A549 (cell line): Measurements from ENCODE around the gene SHKBP1. TPM values are rescaled to one million over a fixed set of nuclear protein-coding genes. Genes with fewer than 3 reads are reported as not detected.

ENCODE experiments used
- ATAC-seq, 2 experiments: fragments of 200-7000 bp in 1 of 2; fragments of >200 bp in 1 of 2; cut with Nextera tagmentation in 1 of 2; cut with Tn5 transposase in 1 of 2; 3 replicates each; pipeline versions ENCODE4 v1.8.0 to v1.9.1; 2018 to 2020; ENCODE audit warnings: mild to moderate bottlenecking in 1 of 2, moderate library complexity in 1 of 2
- CTCF ChIA-PET: fragments of 300-600 bp; sonication (Branson Sonifier 250); formaldehyde crosslinking; extraction: SDS; loops from one replicate; lab custom pipeline; 2021; ENCODE audit warnings: antibody characterized with exemption, inconsistent platforms; lab: Yijun Ruan, JAX
- POLR2A ChIA-PET: fragments of 350-600 bp; formaldehyde crosslinking; extraction: SDS; loops from one replicate; lab custom pipeline; 2021; ENCODE audit warnings: antibody characterized with exemption, inconsistent platforms; lab: Yijun Ruan, JAX
- DNase-seq, 2 experiments: peaks; one replicate each; pipeline versions ENCODE4 v3.0.0 to v3.0.0-alpha.2; 2011 to 2016; ENCODE audit warnings: low read depth in 1 of 2, low spot score in 1 of 2
- FAIRE-seq: peaks from 2 replicates; lab custom pipeline; 2011; peaks lifted over from hg19 to GRCh38; lab: Jason Lieb, UNC
- H3K27ac ChIP-seq, 2 experiments: fragments of >200 bp; sonication (Bioruptor Twin); formaldehyde crosslinking; 3 replicates each; pipeline ENCODE4 v1.5.1; 2016 to 2017
- H3K4me1 ChIP-seq: fragments of >200 bp; sonication (Bioruptor Twin); formaldehyde crosslinking; 3 replicates; pipeline ENCODE4 v1.6.1; 2016
- H3K4me2 ChIP-seq: fragments of >200 bp; sonication (Bioruptor Twin); formaldehyde crosslinking; 3 replicates; pipeline ENCODE4 v1.6.1; 2016
- H3K4me3 ChIP-seq: fragments of >200 bp; sonication (Bioruptor Twin); formaldehyde crosslinking; 3 replicates; pipeline ENCODE4 v1.5.1; 2016
- H3K9me3 ChIP-seq: fragments of >200 bp; sonication (Bioruptor Twin); formaldehyde crosslinking; 3 replicates; pipeline ENCODE4 v1.6.1; 2016
- CEBPB ChIP-seq, 2 experiments: fragments of >200 bp in 1 of 2; sonication (Bioruptor Twin) in 1 of 2; formaldehyde crosslinking in 1 of 2; IDR thresholded peaks; 2 replicates each; pipeline ENCODE4 v1.6.1; 2012 to 2016
- EHF ChIP-seq: fragments of 250-450 bp; sonication (Bioruptor Pico); IDR thresholded peaks from 2 replicates; pipeline ENCODE4 v1.5.0; 2020; ENCODE audit warnings: mild to moderate bottlenecking
- ESRRA ChIP-seq: fragments of 150-350 bp; IDR thresholded peaks from 2 replicates; pipeline ENCODE4 v1.6.1; 2014; ENCODE audit warnings: mild to moderate bottlenecking, low read length, borderline replicate concordance
- FOSL2 ChIP-seq, 2 experiments: fragments of 450-650 bp in 1 of 2; fragments of >200 bp in 1 of 2; sonication (Bioruptor Twin) in 1 of 2; formaldehyde crosslinking; IDR thresholded peaks; 2 replicates each; pipeline versions ENCODE4 v1.5.0 to v1.6.1; 2016 to 2020; ENCODE audit warnings: mild to moderate bottlenecking in 1 of 2, moderate library complexity in 1 of 2
- FOXS1 ChIP-seq: fragments of 250-450 bp; sonication (Bioruptor Pico); IDR thresholded peaks from 2 replicates; pipeline ENCODE4 v1.5.0; 2020; ENCODE audit warnings: mild to moderate bottlenecking, moderate library complexity
- GATA3 ChIP-seq: IDR thresholded peaks from 2 replicates; pipeline ENCODE4 v1.6.1; 2012; ENCODE audit warnings: borderline replicate concordance
- HDAC2 ChIP-seq: fragments of 200-600 bp; sonication (generic); IDR thresholded peaks from 2 replicates; pipeline ENCODE4 v1.6.1; 2016
- HEYL ChIP-seq: fragments of 250-450 bp; sonication (Bioruptor Pico); IDR thresholded peaks from 2 replicates; pipeline ENCODE4 v1.8.0; 2021; ENCODE audit warnings: mild to moderate bottlenecking, moderate library complexity
- HOXA7 ChIP-seq: fragments of 250-450 bp; sonication (Bioruptor Pico); IDR thresholded peaks from 2 replicates; pipeline ENCODE4 v1.5.0; 2020; ENCODE audit warnings: mild to moderate bottlenecking, moderate library complexity
- HOXB13 ChIP-seq: fragments of 250-450 bp; sonication (Bioruptor Pico); IDR thresholded peaks from 2 replicates; pipeline ENCODE4 v1.5.0; 2020; ENCODE audit warnings: low read depth, mild to moderate bottlenecking, moderate library complexity
- HOXB5 ChIP-seq: fragments of 250-450 bp; sonication (Bioruptor Pico); IDR thresholded peaks from 2 replicates; pipeline ENCODE4 v1.5.0; 2020; ENCODE audit warnings: mild to moderate bottlenecking, moderate library complexity
- KDM1A ChIP-seq: fragments of 200-600 bp; sonication (generic); IDR thresholded peaks from 2 replicates; pipeline ENCODE4 v1.6.1; 2016; ENCODE audit warnings: low read depth, mild to moderate bottlenecking
- MAFK ChIP-seq: fragments of 450-650 bp; IDR thresholded peaks from 2 replicates; pipeline ENCODE4 v1.6.1; 2014; ENCODE audit not compliant: partially characterized antibody
- PHF8 ChIP-seq: fragments of 200-600 bp; sonication (generic); IDR thresholded peaks from 2 replicates; pipeline ENCODE4 v1.6.1; 2016; ENCODE audit warnings: low read depth, mild to moderate bottlenecking, antibody characterized with exemption, moderate library complexity, borderline replicate concordance
- RARB ChIP-seq: fragments of 250-450 bp; sonication (Bioruptor Pico); IDR thresholded peaks from 2 replicates; pipeline ENCODE4 v1.8.0; 2021; ENCODE audit warnings: mild to moderate bottlenecking, moderate library complexity
- RCOR1 ChIP-seq: fragments of 150-350 bp; IDR thresholded peaks from 2 replicates; pipeline ENCODE4 v1.6.1; 2014; ENCODE audit warnings: antibody characterized with exemption, low read length, low read depth
- SMC3 ChIP-seq: fragments of >200 bp; sonication (Bioruptor Twin); formaldehyde crosslinking; IDR thresholded peaks from 3 replicates; pipeline ENCODE4 v1.6.1; 2018; ENCODE audit warnings: inconsistent platforms
- SREBF2 ChIP-seq: fragments of 450-650 bp; IDR thresholded peaks from 2 replicates; pipeline ENCODE4 v1.6.1; 2014; ENCODE audit warnings: mild to moderate bottlenecking, moderate library complexity
- ZSCAN20 ChIP-seq: fragments of 250-450 bp; sonication (Bioruptor Pico); IDR thresholded peaks from 2 replicates; pipeline ENCODE4 v1.8.0; 2022; ENCODE audit warnings: mild to moderate bottlenecking, moderate library complexity
- WGBS: methylation state at CpG from one replicate; pipeline ENCODE4 v1.1.6; 2017; ENCODE audit errors: missing lambda C conversion rate; 5-methylcytosine and 5-hydroxymethylcytosine counted together
- polyA plus RNA-seq, 4 experiments: library from polyadenylated mRNA; depleted of rRNA in 3 of 4; stranded (reverse); fragments of >200 nt; fragmentation: RNase III in 1 of 4; extraction: RNeasy Plus Mini Kit Qiagen cat#74134 plus additional on column Dnase treatment in 1 of 4; gene quantifications; 2 replicates in 3 of 4; 3 replicates in 1 of 4; pipeline ENCODE4 v1.2.3, GENCODE V29; 2011 to 2017
- TF ChIP-seq, protein P1 (sequence below): fragments of 450-650 bp; IDR thresholded peaks from 2 replicates; pipeline ENCODE4 v1.6.1; 2014; ENCODE audit warnings: antibody characterized with exemption
- TF ChIP-seq, protein P2 (sequence below): fragments of >200 bp; sonication (Bioruptor Twin); formaldehyde crosslinking; IDR thresholded peaks from 2 replicates; pipeline ENCODE4 v1.6.1; 2016

The SHKBP1 gene
- polyA plus RNA-seq, 2 of the 4 experiments (the other 2 are of a cell fraction): 75.2 to 123 TPM

DNA sequence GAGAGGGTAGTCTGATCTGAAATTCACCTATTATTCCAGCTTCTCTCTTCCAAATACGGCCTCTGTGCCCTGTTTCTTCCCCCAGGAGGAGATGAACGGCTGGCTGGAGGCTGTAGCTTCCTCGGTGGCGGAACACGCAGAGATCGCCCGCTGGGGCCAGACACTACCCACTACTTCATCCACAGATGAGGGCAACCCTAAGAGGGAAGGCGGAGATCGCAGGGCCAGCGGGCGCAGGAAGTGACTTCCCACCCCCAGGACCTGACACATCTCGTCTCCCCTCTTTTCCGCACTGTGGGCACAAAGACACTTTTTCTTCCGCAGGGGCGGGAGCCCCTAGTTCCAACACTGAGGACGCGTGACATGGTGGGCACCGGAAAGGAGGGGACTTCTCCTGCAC lies 1.3 kb upstream of the SHKBP1 start:
- Histone ChIP-seq H3K27ac (peak overlapping the region in 1 of 2 experiments; percentile 91; a peak in 2 of 6 replicates), H3K4me3 (no peak overlapping the region), H3K4me2 (no peak overlapping the region), H3K9me3 (no peaks in the 10 kb centered on the region), H3K4me1 (peaks cover 20% of the 10 kb centered on the region)
- TF ChIP-seq HOXB13 (no peak), RCOR1 (no peak), CEBPB (IDR thresholded peaks at IDR 0.05) (no peak), HDAC2 (no peak), HOXB5 (CRISPR knock-in tag) (no peak), HOXA7 (CRISPR knock-in tag) (no peak), RARB (CRISPR knock-in tag) (no peak), PHF8 (no peak), FOXS1 (CRISPR knock-in tag) (no peak), FOSL2 (IDR thresholded peaks at IDR 0.05) (no peak), FOSL2 (CRISPR knock-in tag; IDR thresholded peaks at IDR 0.05) (no peak), SREBF2 (no peak), HEYL (CRISPR knock-in tag) (no peak), ESRRA (no peak), ZSCAN20 (no peak)
- TF ChIP-seq, protein P1, sequence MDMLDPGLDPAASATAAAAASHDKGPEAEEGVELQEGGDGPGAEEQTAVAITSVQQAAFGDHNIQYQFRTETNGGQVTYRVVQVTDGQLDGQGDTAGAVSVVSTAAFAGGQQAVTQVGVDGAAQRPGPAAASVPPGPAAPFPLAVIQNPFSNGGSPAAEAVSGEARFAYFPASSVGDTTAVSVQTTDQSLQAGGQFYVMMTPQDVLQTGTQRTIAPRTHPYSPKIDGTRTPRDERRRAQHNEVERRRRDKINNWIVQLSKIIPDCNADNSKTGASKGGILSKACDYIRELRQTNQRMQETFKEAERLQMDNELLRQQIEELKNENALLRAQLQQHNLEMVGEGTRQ: no peak
- WGBS: 91% methylated on average over 18 of the region's 18 CpGs
- no peak for FAIRE-seq
- CTCF ChIA-PET: interaction anchor here (1.1 to 58.9 kb wide), 7 partner anchors 19 to 111 kb away, joined by 3 to 2247 read pairs (median 6); partner anchors contain the start of gene LTBP4
- POLR2A ChIA-PET: no interaction called here
- no peak for DNase-seq
- ATAC-seq: no peak

DNA sequence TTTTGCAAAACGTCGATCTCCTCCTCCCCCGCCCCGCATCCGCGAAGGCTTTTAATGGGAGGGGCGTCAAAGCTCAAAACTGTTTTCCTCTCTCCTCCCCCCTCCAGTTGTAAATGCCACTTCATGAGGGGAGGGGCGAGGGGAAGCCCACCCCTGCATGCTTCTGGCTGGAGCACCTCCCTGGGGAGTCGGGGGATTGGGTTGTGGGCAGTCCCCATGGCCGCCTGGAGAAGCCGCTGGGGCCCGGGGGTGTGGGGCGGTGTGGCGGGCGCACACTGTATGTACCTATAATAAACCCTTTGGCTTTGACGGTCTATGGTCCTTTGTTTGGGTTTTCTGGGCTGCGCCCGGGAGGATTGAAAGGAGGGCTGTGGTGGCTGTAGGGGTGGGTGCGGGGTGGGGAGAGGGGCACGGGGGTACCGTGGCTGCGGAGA lies 505 bp upstream of the SHKBP1 start:
- H3K4me2 ChIP-seq: peak overlapping the region; percentile 75
- 26% methylated on average over 20 of the region's 22 CpGs for WGBS
- DNase-seq (no peak), ATAC-seq (peak; percentile 31 to 41), FAIRE-seq (no peak)
- CTCF ChIA-PET: interaction anchor here (1.1 to 58.9 kb wide), 5 partner anchors 18 to 112 kb away, joined by 3 to 2247 read pairs (median 6); partner anchors contain the start of gene LTBP4
- POLR2A ChIA-PET: no interaction called here
- H3K27ac ChIP-seq: peak overlapping the region; percentile 85 to 91
- peak overlapping the region; percentile 65 for H3K4me3 ChIP-seq
- TF ChIP-seq SMC3: no peak
- TF ChIP-seq FOSL2 (IDR thresholded peaks at IDR 0.05): no peak
- TF ChIP-seq FOSL2 (CRISPR knock-in tag; IDR thresholded peaks at IDR 0.05): no peak
- TF ChIP-seq MAFK: no peak
- H3K9me3 ChIP-seq: no peaks in the 10 kb centered on the region
- H3K4me1 ChIP-seq: peaks cover 17% of the 10 kb centered on the region

DNA sequence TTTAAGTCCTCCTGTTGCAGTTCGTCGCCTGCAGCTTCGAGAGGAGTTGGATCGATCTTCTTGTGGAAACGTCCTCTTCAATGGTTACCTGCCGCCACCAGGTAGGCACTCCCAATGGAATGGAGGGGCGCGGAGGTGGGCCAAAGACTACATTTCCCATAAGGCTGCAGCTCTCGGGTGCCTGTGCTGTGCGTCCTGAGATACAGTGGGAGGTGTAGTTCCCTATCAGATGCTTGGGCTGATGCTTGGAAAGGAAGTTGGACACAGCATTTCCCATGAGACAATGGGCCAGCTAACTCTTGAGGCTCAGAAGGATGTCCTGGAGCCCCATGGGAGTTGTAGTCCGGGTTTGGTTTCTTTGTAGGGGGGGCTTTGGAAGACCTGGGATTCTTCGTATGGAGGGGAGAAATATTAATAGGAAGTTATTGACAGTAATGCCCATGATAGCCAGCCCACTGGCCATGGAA lies 1.8 kb downstream of the SHKBP1 start:
- H3K4me2 ChIP-seq: peak overlapping the region; percentile 84; the same call in 2 of the 3 replicates
- FAIRE-seq (peak; percentile 56), ATAC-seq (peak in 1 of 2 experiments; percentile 49; a peak in 3 of 6 replicates), DNase-seq (peak; percentile 79 to 88)
- no peak overlapping the region for H3K4me3 ChIP-seq
- 83% methylated on average over 12 of the region's 12 CpGs for WGBS
- TF ChIP-seq EHF (CRISPR knock-in tag) (no peak), GATA3 (0 out of 2 replicates have a peak, but pooled peaks have one; percentile 13)
- no peak overlapping the region for H3K27ac ChIP-seq
- H3K9me3 ChIP-seq: no peaks in the 10 kb centered on the region
- CTCF ChIA-PET: interaction anchor here (1.5 to 35.2 kb wide), 4 partner anchors 9 to 55 kb away, joined by 4 to 2247 read pairs (median 200); partner anchors contain the start of gene LTBP4
- H3K4me1 ChIP-seq: peaks cover 19% of the 10 kb centered on the region
- POLR2A ChIA-PET: interaction anchor here (1.4 kb wide), 1 partner anchor 8 kb away, joined by 3 read pairs; no protein-coding TSS in a partner anchor

- TF ChIP-seq RCOR1: no peak
- no peak for TF ChIP-seq KDM1A
- TF ChIP-seq EHF (CRISPR knock-in tag): no peak
- TF ChIP-seq, protein P2, sequence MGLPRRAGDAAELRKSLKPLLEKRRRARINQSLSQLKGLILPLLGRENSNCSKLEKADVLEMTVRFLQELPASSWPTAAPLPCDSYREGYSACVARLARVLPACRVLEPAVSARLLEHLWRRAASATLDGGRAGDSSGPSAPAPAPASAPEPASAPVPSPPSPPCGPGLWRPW: no peak
- TF ChIP-seq ESRRA: no peak
- ChIA-PET POLR2A (no interaction called here), CTCF (interaction anchor here (1.6 to 35.2 kb wide), 3 partner anchors 19 to 54 kb away, joined by 7 to 2247 read pairs (median 385); partner anchors contain the start of gene LTBP4)
- H3K27ac ChIP-seq: no peak overlapping the region
- FAIRE-seq (no peak), DNase-seq (no peak), ATAC-seq (no peak)
- H3K9me3 ChIP-seq: no peaks in the 10 kb centered on the region
- H3K4me1 ChIP-seq: peaks cover 40% of the 10 kb centered on the region
- no peak overlapping the region for H3K4me3 ChIP-seq
- 92% methylated on average over 13 of the region's 13 CpGs for WGBS
- H3K4me2 ChIP-seq: no peak overlapping the region
Measured at GRCh38 chr19:40580619-40581018, 3.9 kb downstream of the SHKBP1 start.
